Fibroblast of the aortic adventitia (primary cell): ENCODE measurements around the gene NMNAT2. TPM values are rescaled to one million over a fixed set of nuclear protein-coding genes. Genes with fewer than 3 reads are reported as not detected.
A peak's percentile ranks its signal among the peaks of the same experiment; 100 is the strongest.

Experiments
- DNase-seq: peaks from one replicate; pipeline ENCODE4 v3.0.0-alpha.2; 2010; ENCODE audit warnings: low read depth
- H3K4me3 ChIP-seq: 2 replicates; pipeline ENCODE4 v1.5.1; 2011; ENCODE audit warnings: low read depth, mild to moderate bottlenecking, control low read depth, low read length, moderate library complexity
- CTCF ChIP-seq: IDR thresholded peaks from 2 replicates; pipeline ENCODE4 v1.5.1; 2011; ENCODE audit warnings: mild to moderate bottlenecking, low read length, control low read depth, inconsistent platforms; ENCODE audit not compliant: insufficient read depth
- total RNA-seq: library from RNA; depleted of rRNA; stranded (reverse); fragments of >200 nt; gene quantifications from 2 replicates; pipeline ENCODE4 v1.2.3, GENCODE V29; 2012; ENCODE audit warnings: low replicate concordance

The NMNAT2 gene
- total RNA-seq, 1 donor = 3.4 TPM

GRCh38 chr1:183423541-183423940 lies 5.4 kb upstream of the NMNAT2 start:
- TF ChIP-seq CTCF = no peak
- H3K4me3 ChIP-seq = no peak overlapping the region
- DNase-seq = no peak

DNA sequence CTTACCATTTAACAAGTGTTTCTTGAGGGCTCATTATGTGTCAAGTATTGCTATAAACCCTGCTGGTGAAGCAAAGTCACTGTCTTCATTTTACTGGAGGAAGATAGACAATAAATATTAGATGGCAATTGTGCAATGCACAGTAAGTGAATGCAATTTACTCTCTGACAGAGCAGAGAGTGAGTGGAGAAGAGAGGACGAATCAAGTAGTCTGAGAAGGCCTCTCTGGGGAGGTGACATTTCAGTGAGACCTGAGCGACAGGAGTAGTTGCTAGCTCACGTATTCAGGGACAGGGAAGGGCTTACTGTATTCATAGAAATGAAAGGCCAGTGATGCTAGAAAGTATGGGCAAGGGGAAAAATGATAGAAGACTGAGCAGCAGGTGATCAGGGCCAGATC lies 1.2 kb upstream of the NMNAT2 start:
- H3K4me3 ChIP-seq = no peak overlapping the region
- TF ChIP-seq CTCF = no peak
- DNase-seq = no peak

DNA sequence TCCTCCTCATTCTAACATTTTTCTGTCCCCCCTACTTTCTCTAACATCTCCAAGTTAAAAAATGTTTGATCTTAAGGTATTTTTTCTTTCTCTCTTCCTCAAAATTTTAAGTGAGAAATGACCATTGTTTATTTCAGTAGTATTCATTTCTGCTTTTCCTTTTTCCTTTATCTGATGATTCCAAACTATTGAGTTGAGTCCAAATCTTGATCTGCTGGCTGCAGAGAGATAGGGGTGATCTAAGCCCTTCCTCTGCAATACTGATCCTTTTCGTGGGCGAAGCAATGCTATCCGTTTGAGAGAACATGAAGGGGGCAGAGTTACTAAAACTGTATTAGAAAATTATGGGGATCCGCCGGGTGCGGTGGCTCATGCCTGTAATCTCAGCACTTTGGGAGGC lies 516 bp upstream of the NMNAT2 start:
- H3K4me3 ChIP-seq = no peak overlapping the region
- no peak for TF ChIP-seq CTCF
- DNase-seq = no peak

- TF ChIP-seq CTCF = no peak
- H3K4me3 ChIP-seq = peak overlapping the region; percentile 38
- peak; percentile 60 for DNase-seq
Observed at GRCh38 chr1:183416850-183417771, 1.1 kb downstream of the NMNAT2 start.

- no peak overlapping the region for H3K4me3 ChIP-seq
- no peak for TF ChIP-seq CTCF
- no peak for DNase-seq
Observed at GRCh38 chr1:183414365-183414764, 3.8 kb downstream of the NMNAT2 start.

GRCh38 chr1:183411091-183411490 lies 7.1 kb downstream of the NMNAT2 start:
- no peak for TF ChIP-seq CTCF
- DNase-seq = no peak
- no peak overlapping the region for H3K4me3 ChIP-seq

- no peak for DNase-seq
- TF ChIP-seq CTCF = no peak
- H3K4me3 ChIP-seq = no peak overlapping the region
Observed at GRCh38 chr1:183407961-183408360, 10.2 kb downstream of the NMNAT2 start.
